IMR-90 (cell line): ENCODE data around the gene PSME2.

Source experiments
- CEBPB ChIP-seq: IDR thresholded peaks from 2 replicates; pipeline ENCODE4 v1.6.1; 2012; ENCODE audit warnings: low read depth, low read length, improper control_type of control experiment
- FOS ChIP-seq: fragments of 150-350 bp; IDR thresholded peaks from 2 replicates; pipeline ENCODE4 v1.6.1; 2016; ENCODE audit warnings: low read depth, low read length
- MAZ ChIP-seq: IDR thresholded peaks from 2 replicates; pipeline ENCODE4 v1.6.1; 2012; ENCODE audit warnings: low read depth, mild to moderate bottlenecking, low read length, improper control_type of control experiment, moderate library complexity, borderline replicate concordance
- MXI1 ChIP-seq: IDR thresholded peaks from 2 replicates; pipeline ENCODE4 v1.6.1; 2012; ENCODE audit warnings: low read depth, mild to moderate bottlenecking, low read length, moderate library complexity, borderline replicate concordance
- NFE2L2 ChIP-seq: fragments of 150-350 bp; IDR thresholded peaks from 2 replicates; pipeline ENCODE4 v1.6.1; 2016; ENCODE audit warnings: low read depth, mild to moderate bottlenecking, low read length
- POLR2A ChIP-seq: IDR thresholded peaks from 2 replicates; pipeline ENCODE4 v1.6.1; 2012; ENCODE audit warnings: mild to moderate bottlenecking, low read depth, low read length
- RAD21 ChIP-seq: IDR thresholded peaks from 2 replicates; pipeline ENCODE4 v1.6.1; 2012; ENCODE audit warnings: low read length, improper control_type of control experiment
- RCOR1 ChIP-seq: IDR thresholded peaks from 2 replicates; pipeline ENCODE4 v1.6.1; 2012; ENCODE audit warnings: mild to moderate bottlenecking, low read length, improper control_type of control experiment; ENCODE audit not compliant: insufficient replicate concordance
- RFX5 ChIP-seq: IDR thresholded peaks from 2 replicates; pipeline ENCODE4 v1.8.0; 2012; ENCODE audit warnings: low read depth, mild to moderate bottlenecking, low read length, moderate library complexity
- SMC3 ChIP-seq: fragments of 150-350 bp; IDR thresholded peaks from 2 replicates; pipeline ENCODE4 v1.6.1; 2016; ENCODE audit warnings: low read depth, mild to moderate bottlenecking, antibody characterized with exemption, low read length, moderate library complexity
- TF ChIP-seq, protein P1 (sequence below): conservative IDR thresholded peaks from 2 replicates; pipeline ENCODE4 v1.5.1; 2012; ENCODE audit warnings: mild to moderate bottlenecking, low read depth, low read length, improper control_type of control experiment
- TF ChIP-seq, protein P2 (sequence below): fragments of 150-350 bp; IDR thresholded peaks from 2 replicates; pipeline ENCODE4 v1.6.1; 2016; ENCODE audit warnings: low read depth, mild to moderate bottlenecking, low read length, moderate library complexity, borderline replicate concordance
- TF ChIP-seq, protein P3 (sequence below): fragments of 150-350 bp; IDR thresholded peaks from 2 replicates; pipeline ENCODE4 v1.6.1; 2017; ENCODE audit warnings: mild to moderate bottlenecking, antibody characterized with exemption, low read length, low read depth

DNA sequence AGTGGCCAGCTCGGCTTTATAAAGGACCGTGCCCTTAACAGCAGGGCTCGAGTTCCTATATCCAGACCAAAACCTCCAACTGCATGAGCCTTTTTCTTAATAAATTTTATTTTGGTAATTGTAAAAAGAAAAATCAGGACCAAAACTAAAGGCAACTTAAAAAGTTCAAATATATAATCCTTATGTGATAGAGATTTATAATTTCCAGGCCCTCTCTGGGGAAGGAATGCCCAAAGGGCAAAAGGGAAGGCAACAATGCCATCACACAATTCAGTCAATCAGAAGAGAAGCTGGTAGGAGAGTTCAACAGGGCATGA is 42.6 kb upstream of the PSME2 start:
- TF ChIP-seq, protein P1, sequence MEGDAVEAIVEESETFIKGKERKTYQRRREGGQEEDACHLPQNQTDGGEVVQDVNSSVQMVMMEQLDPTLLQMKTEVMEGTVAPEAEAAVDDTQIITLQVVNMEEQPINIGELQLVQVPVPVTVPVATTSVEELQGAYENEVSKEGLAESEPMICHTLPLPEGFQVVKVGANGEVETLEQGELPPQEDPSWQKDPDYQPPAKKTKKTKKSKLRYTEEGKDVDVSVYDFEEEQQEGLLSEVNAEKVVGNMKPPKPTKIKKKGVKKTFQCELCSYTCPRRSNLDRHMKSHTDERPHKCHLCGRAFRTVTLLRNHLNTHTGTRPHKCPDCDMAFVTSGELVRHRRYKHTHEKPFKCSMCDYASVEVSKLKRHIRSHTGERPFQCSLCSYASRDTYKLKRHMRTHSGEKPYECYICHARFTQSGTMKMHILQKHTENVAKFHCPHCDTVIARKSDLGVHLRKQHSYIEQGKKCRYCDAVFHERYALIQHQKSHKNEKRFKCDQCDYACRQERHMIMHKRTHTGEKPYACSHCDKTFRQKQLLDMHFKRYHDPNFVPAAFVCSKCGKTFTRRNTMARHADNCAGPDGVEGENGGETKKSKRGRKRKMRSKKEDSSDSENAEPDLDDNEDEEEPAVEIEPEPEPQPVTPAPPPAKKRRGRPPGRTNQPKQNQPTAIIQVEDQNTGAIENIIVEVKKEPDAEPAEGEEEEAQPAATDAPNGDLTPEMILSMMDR: no peak
- TF ChIP-seq RAD21 (no peak), POLR2A (no peak), CEBPB (no peak), RCOR1 (no peak), MAZ (no peak), MXI1 (no peak), SMC3 (no peak), FOS (no peak), RFX5 (no peak), NFE2L2 (no peak)
- TF ChIP-seq, protein P2, sequence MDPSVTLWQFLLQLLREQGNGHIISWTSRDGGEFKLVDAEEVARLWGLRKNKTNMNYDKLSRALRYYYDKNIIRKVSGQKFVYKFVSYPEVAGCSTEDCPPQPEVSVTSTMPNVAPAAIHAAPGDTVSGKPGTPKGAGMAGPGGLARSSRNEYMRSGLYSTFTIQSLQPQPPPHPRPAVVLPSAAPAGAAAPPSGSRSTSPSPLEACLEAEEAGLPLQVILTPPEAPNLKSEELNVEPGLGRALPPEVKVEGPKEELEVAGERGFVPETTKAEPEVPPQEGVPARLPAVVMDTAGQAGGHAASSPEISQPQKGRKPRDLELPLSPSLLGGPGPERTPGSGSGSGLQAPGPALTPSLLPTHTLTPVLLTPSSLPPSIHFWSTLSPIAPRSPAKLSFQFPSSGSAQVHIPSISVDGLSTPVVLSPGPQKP: no peak
- TF ChIP-seq, protein P3, sequence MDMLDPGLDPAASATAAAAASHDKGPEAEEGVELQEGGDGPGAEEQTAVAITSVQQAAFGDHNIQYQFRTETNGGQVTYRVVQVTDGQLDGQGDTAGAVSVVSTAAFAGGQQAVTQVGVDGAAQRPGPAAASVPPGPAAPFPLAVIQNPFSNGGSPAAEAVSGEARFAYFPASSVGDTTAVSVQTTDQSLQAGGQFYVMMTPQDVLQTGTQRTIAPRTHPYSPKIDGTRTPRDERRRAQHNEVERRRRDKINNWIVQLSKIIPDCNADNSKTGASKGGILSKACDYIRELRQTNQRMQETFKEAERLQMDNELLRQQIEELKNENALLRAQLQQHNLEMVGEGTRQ: no peak
